CD14-positive monocyte (primary cell): ENCODE measurements around the gene LFNG. TPM values are rescaled to one million over a fixed set of nuclear protein-coding genes. Genes with fewer than 3 reads are reported as not detected.

Source experiments
- DNase-seq, 3 donors: peaks; one replicate each; pipeline ENCODE4 v3.0.0-alpha.2; 2011 to 2022
- H2AFZ ChIP-seq: 2 replicates; pipeline ENCODE4 v1.6.0; 2012; ENCODE audit warnings: mild to moderate bottlenecking, low read depth, low read length, inconsistent platforms; ENCODE audit not compliant: insufficient read depth, poor library complexity, severe bottlenecking
- H3K27ac ChIP-seq, 2 donors: 1 replicate in 1 of 2; 2 replicates in 1 of 2; pipeline ENCODE4 v1.5.1; 2012 to 2013; ENCODE audit warnings: low read length in 2 of 2, control low read depth in 1 of 2, inconsistent platforms in 1 of 2, low read depth in 1 of 2, mild to moderate bottlenecking in 1 of 2
- H3K27me3 ChIP-seq, 2 donors: one replicate each; pipeline versions ENCODE4 v1.6.0 to v1.6.1; 2011 to 2013; ENCODE audit warnings: low read length in 2 of 2; ENCODE audit not compliant: control insufficient read depth in 2 of 2, insufficient read depth in 2 of 2
- H3K36me3 ChIP-seq, 2 donors: replicated peaks in 1 of 2; 1 replicate in 1 of 2; 2 replicates in 1 of 2; pipeline versions ENCODE4 v1.5.1 to v1.6.1; 2012 to 2013; ENCODE audit warnings: low read length in 2 of 2, control low read depth in 1 of 2, inconsistent platforms in 1 of 2, mild to moderate bottlenecking in 1 of 2; ENCODE audit not compliant: insufficient read depth in 2 of 2, control insufficient read depth in 1 of 2
- H3K4me1 ChIP-seq, 2 donors: 1 replicate in 1 of 2; 2 replicates in 1 of 2; pipeline versions ENCODE4 v1.5.1 to v1.6.1; 2012 to 2013; ENCODE audit warnings: low read length in 2 of 2, control low read depth in 1 of 2, inconsistent platforms in 1 of 2, mild to moderate bottlenecking in 1 of 2, moderate library complexity in 1 of 2; ENCODE audit not compliant: insufficient read depth in 2 of 2, control insufficient read depth in 1 of 2
- H3K4me2 ChIP-seq: replicated peaks from 2 replicates; pipeline ENCODE3; 2012; ENCODE audit warnings: low read length, moderate library complexity, mild to moderate bottlenecking; ENCODE audit not compliant: poor library complexity, severe bottlenecking; ENCODE audit errors: extremely low read depth
- H3K4me3 ChIP-seq, 3 experiments: fragments of 200-600 bp in 1 of 3; sonication (generic) in 1 of 3; replicated peaks in 1 of 3; 1 replicate in 2 of 3; 2 replicates in 1 of 3; pipeline ENCODE4 v1.5.1; 2011 to 2013; ENCODE audit warnings: low read length in 3 of 3, mild to moderate bottlenecking in 3 of 3, control low read depth in 2 of 3, low read depth in 2 of 3, inconsistent platforms in 1 of 3, moderate library complexity in 1 of 3
- H3K79me2 ChIP-seq: 2 replicates; pipeline ENCODE4 v1.6.0; 2012; ENCODE audit warnings: mild to moderate bottlenecking, control low read depth, inconsistent platforms, low read length, moderate library complexity; ENCODE audit not compliant: insufficient read depth
- H3K9ac ChIP-seq: 2 replicates; pipeline ENCODE4 v1.6.0; 2017; ENCODE audit warnings: low read length, mild to moderate bottlenecking; ENCODE audit not compliant: insufficient read depth, poor library complexity, severe bottlenecking
- H3K9me3 ChIP-seq, 2 donors: replicated peaks in 1 of 2; 1 replicate in 1 of 2; 2 replicates in 1 of 2; pipeline versions ENCODE4 v1.5.1 to v1.6.1; 2012 to 2013; ENCODE audit warnings: low read length in 2 of 2, control low read depth in 1 of 2; ENCODE audit not compliant: control insufficient read depth in 1 of 2, insufficient read depth in 1 of 2
- H4K20me1 ChIP-seq: 2 replicates; pipeline ENCODE4 v1.6.0; 2012; ENCODE audit warnings: mild to moderate bottlenecking, low read length, control low read depth, moderate library complexity; ENCODE audit not compliant: insufficient read depth
- H3K27ac Mint-ChIP-seq, 7 donors: one replicate each; pipeline ENCODE4 v1.8.0; 2020; ENCODE audit warnings: mild to moderate bottlenecking in 7 of 7, mixed read lengths in 7 of 7, moderate library complexity in 6 of 7, inconsistent platforms in 2 of 7
- H3K27me3 Mint-ChIP-seq, 3 donors: one replicate each; pipeline ENCODE4 v1.8.0; 2021 to 2022; ENCODE audit warnings: low read depth in 3 of 3, mild to moderate bottlenecking in 3 of 3, mixed read lengths in 3 of 3, moderate library complexity in 3 of 3, inconsistent platforms in 1 of 3
- H3K36me3 Mint-ChIP-seq, 2 donors: one replicate each; pipeline ENCODE4 v1.8.0; 2020; ENCODE audit warnings: mixed read lengths in 2 of 2, inconsistent platforms in 1 of 2, mild to moderate bottlenecking in 1 of 2
- H3K4me1 Mint-ChIP-seq: one replicate; pipeline ENCODE4 v1.8.0; 2020; ENCODE audit warnings: mild to moderate bottlenecking, mixed read lengths
- H3K4me3 Mint-ChIP-seq, 2 donors: one replicate each; pipeline ENCODE4 v1.8.0; 2020; ENCODE audit warnings: mild to moderate bottlenecking in 2 of 2, mixed read lengths in 2 of 2, moderate library complexity in 1 of 2
- H3K9me3 Mint-ChIP-seq, 7 donors: one replicate each; pipeline ENCODE4 v1.8.0; 2020 to 2022; ENCODE audit warnings: mixed read lengths in 7 of 7, mild to moderate bottlenecking in 6 of 7, moderate library complexity in 6 of 7, inconsistent platforms in 2 of 7
- CTCF ChIP-seq: fragments of 200-600 bp; IDR thresholded peaks from one replicate; pipeline ENCODE4 v1.8.0; 2022; ENCODE audit warnings: antibody characterized with exemption, mild to moderate bottlenecking
- WGBS: methylation state at CpG from one replicate; pipeline ENCODE4 v1.1.5; 2013; ENCODE audit warnings: missing lambda C conversion rate; ENCODE audit not compliant: insufficient coverage; 5-methylcytosine and 5-hydroxymethylcytosine counted together
- intact Hi-C, 2 donors: fragments of 100-400 bp; cut with micrococcal nuclease; formaldehyde crosslinking; loops; one replicate each; pipeline versions ENCODE4 v1.15.0 to v1.15.1; 2023
- polyA plus RNA-seq, 3 donors: library from polyadenylated mRNA; depleted of rRNA in 1 of 3; unstranded in 2 of 3; stranded (reverse) in 1 of 3; fragments of 300-500 nt in 2 of 3; fragments of >200 nt in 1 of 3; fragmentation: Illumina TruSeq in 2 of 3; gene quantifications; 1 replicate in 2 of 3; 2 replicates in 1 of 3; pipeline ENCODE4 v1.2.3, GENCODE V29; 2012 to 2021

The LFNG gene
- polyA plus RNA-seq, 3 donors, result 1.9 to 121 (median 2.2) TPM

DNA sequence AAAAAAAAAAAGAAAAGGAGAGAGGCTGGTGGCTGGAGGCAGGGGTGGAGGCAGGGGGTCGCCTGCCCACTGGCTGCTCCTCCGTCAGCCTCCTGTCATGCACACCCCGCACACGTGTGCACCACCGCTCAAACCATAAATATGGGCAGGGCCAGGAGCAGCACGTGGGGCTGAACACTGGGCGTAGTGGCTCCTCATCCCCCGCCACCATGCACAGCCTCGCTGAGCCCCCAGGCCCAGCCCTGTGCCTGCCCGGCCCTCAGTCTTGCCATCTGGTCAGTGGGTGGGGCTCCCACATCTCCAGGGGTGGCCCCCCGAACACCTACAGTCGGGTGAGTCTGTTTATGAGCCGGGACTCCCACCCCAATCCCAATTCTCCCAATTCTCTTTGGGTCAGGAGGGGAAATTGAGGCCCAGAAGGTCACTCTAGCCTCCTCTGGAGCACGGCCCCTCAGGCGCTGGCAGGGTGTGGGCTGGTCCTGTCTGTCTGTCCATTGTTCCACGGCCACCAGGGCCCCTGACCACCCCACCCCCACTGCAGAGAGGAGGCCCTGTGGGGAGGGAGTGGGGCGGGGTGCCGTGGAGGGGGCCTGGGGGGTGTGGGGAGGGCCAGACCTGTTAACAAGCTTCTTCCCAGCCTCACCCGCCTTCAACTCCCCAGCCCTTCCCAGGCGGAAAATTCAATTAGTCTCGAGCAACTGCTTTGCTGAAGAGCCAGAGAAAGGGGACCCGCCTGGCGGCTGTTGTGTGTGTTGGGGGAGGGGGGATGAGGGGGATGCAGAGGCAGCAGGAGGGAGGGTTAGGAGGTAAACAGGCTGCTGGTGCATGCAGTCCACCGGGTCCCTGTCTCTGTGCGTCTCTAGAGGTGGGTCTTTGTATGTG is 23.9 kb upstream of the LFNG start:
- Mint-ChIP-seq H3K4me1 (peaks cover 2% of the 10 kb centered on the region), H3K36me3 (no peaks in the 10 kb centered on the region), H3K9me3 (peaks cover 0 to 8% (median 3%) of the 10 kb centered on the region in 7 donors), H3K27me3 (peaks cover 18 to 41% (median 27%) of the 10 kb centered on the region in 3 donors), H3K27ac (no peak overlapping the region), H3K4me3 (no peak overlapping the region)
- TF ChIP-seq CTCF, result no peak
- no peak overlapping the region for H3K9ac ChIP-seq
- H4K20me1 ChIP-seq, result no peaks in the 10 kb centered on the region
- no peak overlapping the region for H3K4me3 ChIP-seq
- WGBS, result 88% methylated on average over 14 of the region's 25 CpGs
- peaks cover 0 to 20% of the 10 kb centered on the region in 2 donors for H3K27me3 ChIP-seq
- H3K4me2 ChIP-seq, result no peak overlapping the region
- no peak overlapping the region for H2AFZ ChIP-seq
- no peaks in the 10 kb centered on the region for H3K79me2 ChIP-seq
- H3K4me1 ChIP-seq, result peaks cover 0 to 3% of the 10 kb centered on the region in 2 donors
- no peak overlapping the region for H3K27ac ChIP-seq
- no peaks in the 10 kb centered on the region for H3K9me3 ChIP-seq
- intact Hi-C loops, result no loop called here
- DNase-seq, result no peak
- no peaks in the 10 kb centered on the region for H3K36me3 ChIP-seq

GRCh38 chr7:2496375-2496774 is 23.2 kb upstream of the LFNG start:
- Histone ChIP-seq H3K27me3 (peaks cover 0 to 20% of the 10 kb centered on the region in 2 donors), H3K9me3 (no peaks in the 10 kb centered on the region), H3K4me1 (peaks cover 0 to 3% of the 10 kb centered on the region in 2 donors), H3K36me3 (no peaks in the 10 kb centered on the region), H3K4me3 (no peak overlapping the region), H3K4me2 (no peak overlapping the region), H3K9ac (no peak overlapping the region), H4K20me1 (no peaks in the 10 kb centered on the region), H2AFZ (no peak overlapping the region), H3K79me2 (no peaks in the 10 kb centered on the region), H3K27ac (no peak overlapping the region)
- WGBS, result 98% methylated on average over 7 of the region's 9 CpGs
- Mint-ChIP-seq H3K4me3 (no peak overlapping the region), H3K27me3 (peaks cover 18 to 42% (median 27%) of the 10 kb centered on the region in 3 donors), H3K27ac (no peak overlapping the region), H3K36me3 (no peaks in the 10 kb centered on the region), H3K9me3 (peaks cover 0 to 7% (median 2%) of the 10 kb centered on the region in 7 donors), H3K4me1 (peaks cover 2% of the 10 kb centered on the region)
- TF ChIP-seq CTCF, result no peak
- DNase-seq, result no peak
- intact Hi-C loops, result no loop called here
